Progenitor cell of endocrine pancreas (in vitro differentiated cells): ENCODE results near the gene ZBTB42. TPM values are rescaled to one million over a fixed set of nuclear protein-coding genes. Genes with fewer than 3 reads are reported as not detected.
A peak's percentile ranks its signal among the peaks of the same experiment; 100 is the strongest.

ENCODE experiments used
- DNase-seq: peaks from one replicate; pipeline ENCODE4 v3.0.0; 2021; ENCODE audit warnings: low spot score; ENCODE audit not compliant: unreplicated experiment
- H3K27ac Mint-ChIP-seq: 2 replicates; pipeline ENCODE4 v1.8.0; 2021; ENCODE audit warnings: mild to moderate bottlenecking, moderate library complexity, mixed read lengths
- H3K27me3 Mint-ChIP-seq: 2 replicates; pipeline ENCODE4 v1.8.0; 2021; ENCODE audit warnings: mixed read lengths
- H3K36me3 Mint-ChIP-seq: 2 replicates; pipeline ENCODE4 v1.8.0; 2022; ENCODE audit warnings: mixed read lengths; ENCODE audit not compliant: insufficient read depth
- H3K4me1 Mint-ChIP-seq: 2 replicates; pipeline ENCODE4 v1.8.0; 2021; ENCODE audit warnings: low read depth, mixed read lengths
- H3K4me3 Mint-ChIP-seq: 2 replicates; pipeline ENCODE4 v1.8.0; 2021; ENCODE audit warnings: low read depth, mild to moderate bottlenecking, moderate library complexity, mixed read lengths
- H3K9me3 Mint-ChIP-seq: 2 replicates; pipeline ENCODE4 v1.8.0; 2021; ENCODE audit warnings: low read depth, mixed read lengths
- total RNA-seq: library from RNA; stranded (reverse); gene quantifications from 2 replicates; pipeline ENCODE4 v1.2.1, GENCODE V29; 2021
- TF ChIP-seq, protein P1 (sequence below): fragments of 200-600 bp; sonication (generic); IDR thresholded peaks from one replicate; pipeline ENCODE4 v1.5.0; 2021; ENCODE audit warnings: antibody characterized with exemption, mild to moderate bottlenecking; ENCODE audit not compliant: unreplicated experiment

The ZBTB42 gene
- total RNA-seq, 1 donor from 2014 or later, result 12.3 TPM

GRCh38 chr14:104773505-104774452 is 27.1 kb upstream of the ZBTB42 start:
- Mint-ChIP-seq H3K36me3 (peaks cover 21% of the 10 kb centered on the region), H3K4me3 (no peak overlapping the region), H3K4me1 (peaks cover 7% of the 10 kb centered on the region), H3K27me3 (no peaks in the 10 kb centered on the region), H3K27ac (no peak overlapping the region), H3K9me3 (peaks cover 2% of the 10 kb centered on the region)
- TF ChIP-seq, protein P1, sequence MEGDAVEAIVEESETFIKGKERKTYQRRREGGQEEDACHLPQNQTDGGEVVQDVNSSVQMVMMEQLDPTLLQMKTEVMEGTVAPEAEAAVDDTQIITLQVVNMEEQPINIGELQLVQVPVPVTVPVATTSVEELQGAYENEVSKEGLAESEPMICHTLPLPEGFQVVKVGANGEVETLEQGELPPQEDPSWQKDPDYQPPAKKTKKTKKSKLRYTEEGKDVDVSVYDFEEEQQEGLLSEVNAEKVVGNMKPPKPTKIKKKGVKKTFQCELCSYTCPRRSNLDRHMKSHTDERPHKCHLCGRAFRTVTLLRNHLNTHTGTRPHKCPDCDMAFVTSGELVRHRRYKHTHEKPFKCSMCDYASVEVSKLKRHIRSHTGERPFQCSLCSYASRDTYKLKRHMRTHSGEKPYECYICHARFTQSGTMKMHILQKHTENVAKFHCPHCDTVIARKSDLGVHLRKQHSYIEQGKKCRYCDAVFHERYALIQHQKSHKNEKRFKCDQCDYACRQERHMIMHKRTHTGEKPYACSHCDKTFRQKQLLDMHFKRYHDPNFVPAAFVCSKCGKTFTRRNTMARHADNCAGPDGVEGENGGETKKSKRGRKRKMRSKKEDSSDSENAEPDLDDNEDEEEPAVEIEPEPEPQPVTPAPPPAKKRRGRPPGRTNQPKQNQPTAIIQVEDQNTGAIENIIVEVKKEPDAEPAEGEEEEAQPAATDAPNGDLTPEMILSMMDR, result no peak
- no peak for DNase-seq

GRCh38 chr14:104774453-104775072 is 26.3 kb upstream of the ZBTB42 start:
- DNase-seq, result no peak
- H3K4me1 Mint-ChIP-seq, result peaks cover 7% of the 10 kb centered on the region
- H3K27me3 Mint-ChIP-seq, result no peaks in the 10 kb centered on the region
- TF ChIP-seq, protein P1, result no peak
- peaks cover 21% of the 10 kb centered on the region for H3K36me3 Mint-ChIP-seq
- H3K27ac Mint-ChIP-seq, result no peak overlapping the region
- peaks cover 2% of the 10 kb centered on the region for H3K9me3 Mint-ChIP-seq
- H3K4me3 Mint-ChIP-seq, result no peak overlapping the region

- Mint-ChIP-seq H3K4me3 (no peak overlapping the region), H3K27me3 (no peaks in the 10 kb centered on the region), H3K4me1 (peaks cover 2% of the 10 kb centered on the region), H3K36me3 (peaks cover 17% of the 10 kb centered on the region), H3K27ac (peak overlapping the region; percentile 49), H3K9me3 (peaks cover 2% of the 10 kb centered on the region)
- DNase-seq, result no peak
- TF ChIP-seq, protein P1, result no peak
Observed at GRCh38 chr14:104775073-104775489, 25.8 kb upstream of the ZBTB42 start.

DNA sequence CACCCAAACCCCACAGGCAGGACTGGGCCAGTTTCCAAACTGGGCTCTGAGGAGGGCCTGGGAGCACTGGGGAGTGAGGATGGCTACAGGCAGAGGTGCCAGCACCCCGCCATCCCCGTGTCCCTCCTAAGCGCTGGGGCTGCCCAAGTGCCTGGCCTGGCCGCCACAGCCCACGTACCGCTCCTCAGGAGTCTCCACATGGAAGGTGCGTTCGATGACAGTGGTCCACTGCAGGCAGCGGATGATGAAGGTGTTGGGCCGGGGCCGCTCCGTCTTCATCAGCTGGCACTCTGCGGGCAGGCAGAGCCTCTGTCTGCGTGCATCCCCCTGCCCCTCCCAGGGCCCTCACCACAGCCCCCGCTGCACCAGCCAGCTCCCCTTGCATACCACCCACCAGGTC is 24.4 kb upstream of the ZBTB42 start:
- Mint-ChIP-seq H3K4me3 (no peak overlapping the region), H3K27ac (peak overlapping the region; percentile 73), H3K9me3 (no peaks in the 10 kb centered on the region), H3K4me1 (no peaks in the 10 kb centered on the region), H3K27me3 (no peaks in the 10 kb centered on the region), H3K36me3 (peaks cover 8% of the 10 kb centered on the region)
- TF ChIP-seq, protein P1, result no peak
- DNase-seq, result no peak

- Mint-ChIP-seq H3K27me3 (no peaks in the 10 kb centered on the region), H3K9me3 (no peaks in the 10 kb centered on the region), H3K4me3 (no peak overlapping the region), H3K27ac (no peak overlapping the region), H3K4me1 (no peaks in the 10 kb centered on the region), H3K36me3 (peaks cover 2% of the 10 kb centered on the region)
- no peak for DNase-seq
- TF ChIP-seq, protein P1, result peak; percentile 12
Observed at GRCh38 chr14:104776961-104777807, 23.7 kb upstream of the ZBTB42 start.
